Spleen (tissue), 11 donors: Measurements from ENCODE around the gene LRRC42. TPM values are rescaled to one million over a fixed set of nuclear protein-coding genes. Genes with fewer than 3 reads are reported as not detected.

Source experiments
- DNase-seq: peaks from one replicate; pipeline ENCODE4 v3.0.0-alpha.2; 2020
- H3K27ac ChIP-seq, 8 donors: fragments of 200-600 bp; sonication (generic) in 7 of 8; 1 replicate in 4 of 8; 2 replicates in 4 of 8; pipeline versions ENCODE4 v1.5.0 to v1.8.0; 2016 to 2021; ENCODE audit warnings: inconsistent platforms in 4 of 8, mild to moderate bottlenecking in 4 of 8, moderate library complexity in 1 of 8
- H3K27me3 ChIP-seq, 7 donors: fragments of 200-600 bp; sonication (generic) in 6 of 7; replicated peaks in 1 of 7; 1 replicate in 4 of 7; 2 replicates in 3 of 7; pipeline versions ENCODE4 v1.5.0 to v1.8.0; 2016 to 2021; ENCODE audit warnings: inconsistent platforms in 3 of 7, mild to moderate bottlenecking in 1 of 7
- H3K36me3 ChIP-seq, 6 donors: fragments of 200-600 bp; sonication (generic) in 5 of 6; 1 replicate in 4 of 6; 2 replicates in 2 of 6; pipeline versions ENCODE4 v1.5.0 to v1.8.0; 2016 to 2021; ENCODE audit warnings: inconsistent platforms in 2 of 6
- H3K4me1 ChIP-seq, 6 donors: fragments of 200-600 bp; sonication (generic) in 5 of 6; 1 replicate in 3 of 6; 2 replicates in 3 of 6; pipeline versions ENCODE4 v1.5.0 to v1.8.0; 2016 to 2021; ENCODE audit warnings: inconsistent platforms in 3 of 6
- H3K4me3 ChIP-seq, 8 donors: fragments of 200-600 bp; sonication (generic) in 7 of 8; 1 replicate in 4 of 8; 2 replicates in 4 of 8; pipeline versions ENCODE4 v1.5.0 to v1.8.0; 2016 to 2021; ENCODE audit warnings: inconsistent platforms in 4 of 8, mild to moderate bottlenecking in 4 of 8, moderate library complexity in 2 of 8
- H3K9me3 ChIP-seq, 8 donors: fragments of 200-600 bp; sonication (generic) in 7 of 8; 1 replicate in 4 of 8; 2 replicates in 4 of 8; pipeline versions ENCODE4 v1.5.0 to v1.8.0; 2016 to 2021; ENCODE audit warnings: inconsistent platforms in 4 of 8
- POLR2A ChIP-seq, 3 donors: fragments of 450-650 bp; IDR thresholded peaks; one replicate each; pipeline ENCODE4 v1.5.1; 2017; ENCODE audit warnings: antibody characterized with exemption in 3 of 3, mild to moderate bottlenecking in 1 of 3
- POLR2AphosphoS5 ChIP-seq, 3 donors: sonication (generic); formaldehyde crosslinking; IDR thresholded peaks; one replicate each; pipeline ENCODE4 v1.5.1; 2017; ENCODE audit warnings: antibody characterized with exemption in 3 of 3
- WGBS, 5 donors: extraction: QIAGEN DNeasy Blood & Tissue Kit in 3 of 5; methylation state at CpG; one replicate each; pipeline versions ENCODE4 v1.1.5 to v1.1.7; 2013 to 2018; 5-methylcytosine and 5-hydroxymethylcytosine counted together
- intact Hi-C: fragments of 100-400 bp; cut with DNase I; formaldehyde crosslinking; loops from one replicate; pipeline ENCODE4 v1.15.0; 2023; ENCODE audit warnings: low total_unique reads
- polyA plus RNA-seq, 3 donors: library from polyadenylated mRNA; stranded (reverse); fragments of 200-250 nt; gene quantifications; one replicate each; pipeline ENCODE4 v1.2.1, GENCODE V29; 2013
- total RNA-seq, 7 donors: library from RNA; depleted of rRNA in 3 of 7; stranded (reverse); fragments of >200 nt in 3 of 7; fragmentation: NEBNext Ultra II Directional in 4 of 7; extraction: Animal tissue kit (Norgen Biotek cat#: 25700) in 4 of 7; gene quantifications; one replicate each; pipeline versions ENCODE4 v1.1.0 to v1.2.1, GENCODE V29; 2016 to 2021
- TF ChIP-seq, protein P1 (sequence below), 11 experiments: fragments of 200-600 bp in 7 of 11; fragments of 450-650 bp in 4 of 11; sonication (generic) in 4 of 11; IDR thresholded peaks in 8 of 11; conservative IDR thresholded peaks in 3 of 11; 1 replicate in 7 of 11; 2 replicates in 4 of 11; pipeline versions ENCODE4 v1.4.0 to v1.8.0; 2016 to 2021; ENCODE audit warnings: antibody characterized with exemption in 11 of 11, inconsistent platforms in 4 of 11, mild to moderate bottlenecking in 1 of 11
- donor health status: healthy with polysubstance abuse.
- donor health status: DM: no; HTN: no; CAD: no; lungs with moderate emphysema.
- donor health status: DM: no; HTN: no; CAD: no.
- donor health status: Bipolar disorder and iron deficiency.
- donor health status: healthy.
- donor health status: DM: no; HTN: no; CAD: no.
- donor health status: DM: yes; HTN: yes; CAD: no.

The LRRC42 gene
- total and polyA plus RNA-seq, 10 donors = 4.9 to 13.8 (median 10.5) TPM

DNA sequence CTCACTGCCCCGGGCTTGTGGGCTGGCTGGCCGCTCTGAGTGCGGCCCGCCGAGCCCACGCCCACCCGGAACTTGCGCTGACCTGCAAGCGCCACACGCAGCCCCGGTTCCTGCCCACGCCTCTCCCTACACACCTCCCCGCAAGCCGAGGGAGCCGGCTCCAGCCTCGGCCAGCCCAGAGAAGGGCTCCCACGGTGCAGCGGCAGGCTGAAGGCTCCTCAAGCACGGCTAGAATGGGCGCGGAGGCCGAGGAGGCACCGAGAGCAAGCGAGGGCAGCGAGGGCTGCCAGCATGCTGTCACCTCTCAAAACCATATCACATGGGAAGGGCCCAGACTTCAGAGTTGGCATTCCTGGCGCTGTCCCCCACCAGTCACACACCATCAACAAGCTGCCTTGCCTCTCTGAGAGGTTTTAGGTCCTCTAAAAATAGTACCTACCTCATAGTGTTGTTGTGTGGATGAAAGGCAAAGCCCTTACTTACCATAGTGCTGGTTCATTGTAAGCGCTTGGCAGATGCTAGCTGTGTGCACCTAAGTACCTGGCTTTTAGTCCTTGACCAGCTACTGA is 58.4 kb downstream of the LRRC42 start:
- Histone ChIP-seq H3K9me3 (no peaks in the 10 kb centered on the region), H3K36me3 (no peaks in the 10 kb centered on the region), H3K27ac (no peak overlapping the region), H3K27me3 (peaks cover 0 to 19% (median 0%) of the 10 kb centered on the region in 7 donors), H3K4me1 (no peaks in the 10 kb centered on the region), H3K4me3 (no peak overlapping the region)
- no peak for DNase-seq
- 94 to 97% (median 96%) methylated on average over 22 to 27 of the region's 27 CpGs for WGBS, 5 donors
- intact Hi-C loops = no loop called here
- TF ChIP-seq POLR2A (IDR thresholded peaks at IDR 0.05) (no peak), POLR2AphosphoS5 (IDR thresholded peaks at IDR 0.05) (no peak)
- TF ChIP-seq, protein P1, sequence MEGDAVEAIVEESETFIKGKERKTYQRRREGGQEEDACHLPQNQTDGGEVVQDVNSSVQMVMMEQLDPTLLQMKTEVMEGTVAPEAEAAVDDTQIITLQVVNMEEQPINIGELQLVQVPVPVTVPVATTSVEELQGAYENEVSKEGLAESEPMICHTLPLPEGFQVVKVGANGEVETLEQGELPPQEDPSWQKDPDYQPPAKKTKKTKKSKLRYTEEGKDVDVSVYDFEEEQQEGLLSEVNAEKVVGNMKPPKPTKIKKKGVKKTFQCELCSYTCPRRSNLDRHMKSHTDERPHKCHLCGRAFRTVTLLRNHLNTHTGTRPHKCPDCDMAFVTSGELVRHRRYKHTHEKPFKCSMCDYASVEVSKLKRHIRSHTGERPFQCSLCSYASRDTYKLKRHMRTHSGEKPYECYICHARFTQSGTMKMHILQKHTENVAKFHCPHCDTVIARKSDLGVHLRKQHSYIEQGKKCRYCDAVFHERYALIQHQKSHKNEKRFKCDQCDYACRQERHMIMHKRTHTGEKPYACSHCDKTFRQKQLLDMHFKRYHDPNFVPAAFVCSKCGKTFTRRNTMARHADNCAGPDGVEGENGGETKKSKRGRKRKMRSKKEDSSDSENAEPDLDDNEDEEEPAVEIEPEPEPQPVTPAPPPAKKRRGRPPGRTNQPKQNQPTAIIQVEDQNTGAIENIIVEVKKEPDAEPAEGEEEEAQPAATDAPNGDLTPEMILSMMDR (IDR thresholded peaks at IDR 0.05 in 8 of 11, conservative IDR thresholded peaks at IDR 0.05 in 3 of 11) = no peak

- TF ChIP-seq, protein P1 (IDR thresholded peaks at IDR 0.05 in 8 of 11, conservative IDR thresholded peaks at IDR 0.05 in 3 of 11) = no peak
- Histone ChIP-seq H3K4me3 (no peak overlapping the region), H3K27me3 (peaks cover 0 to 19% (median 0%) of the 10 kb centered on the region in 7 donors), H3K27ac (no peak overlapping the region), H3K4me1 (no peaks in the 10 kb centered on the region), H3K9me3 (no peaks in the 10 kb centered on the region), H3K36me3 (no peaks in the 10 kb centered on the region)
- 69 to 83% (median 74%) methylated on average over 4 of the region's 4 CpGs for WGBS, 5 donors
- DNase-seq = no peak
- intact Hi-C loops = no loop called here
These were observed 60.4 kb downstream of the LRRC42 start for GRCh38 chr1:54006508-54006907.

- Histone ChIP-seq H3K36me3 (no peaks in the 10 kb centered on the region), H3K4me3 (no peak overlapping the region), H3K9me3 (no peaks in the 10 kb centered on the region), H3K27me3 (peaks cover 0 to 21% (median 0%) of the 10 kb centered on the region in 7 donors), H3K27ac (no peak overlapping the region), H3K4me1 (no peaks in the 10 kb centered on the region)
- TF ChIP-seq, protein P1 (IDR thresholded peaks at IDR 0.05 in 8 of 11, conservative IDR thresholded peaks at IDR 0.05 in 3 of 11) = no peak
- TF ChIP-seq POLR2AphosphoS5 (IDR thresholded peaks at IDR 0.05) = no peak
- TF ChIP-seq POLR2A (IDR thresholded peaks at IDR 0.05) = no peak
- intact Hi-C loops = no loop called here
- no peak for DNase-seq
- WGBS, 5 donors = 87 to 93% (median 92%) methylated on average over 4 of the region's 4 CpGs
These were observed 61.5 kb downstream of the LRRC42 start for GRCh38 chr1:54007613-54008012.

GRCh38 chr1:54008876-54009275 is 62.7 kb downstream of the LRRC42 start:
- H3K27me3 ChIP-seq = peaks cover 0 to 26% (median 0%) of the 10 kb centered on the region in 7 donors
- H3K36me3 ChIP-seq = no peaks in the 10 kb centered on the region
- TF ChIP-seq POLR2AphosphoS5 (IDR thresholded peaks at IDR 0.05) (no peak), POLR2A (IDR thresholded peaks at IDR 0.05) (no peak)
- TF ChIP-seq, protein P1 (IDR thresholded peaks at IDR 0.05 in 8 of 11, conservative IDR thresholded peaks at IDR 0.05 in 3 of 11) = no peak
- no peaks in the 10 kb centered on the region for H3K4me1 ChIP-seq
- no peak for DNase-seq
- intact Hi-C loops = no loop called here
- H3K9me3 ChIP-seq = no peaks in the 10 kb centered on the region
- H3K27ac ChIP-seq = no peak overlapping the region
- WGBS, 5 donors = 83 to 93% (median 91%) methylated on average over 9 to 13 of the region's 13 CpGs
- H3K4me3 ChIP-seq = no peak overlapping the region
